Transverse colon (tissue), 4 donors: Measurements from ENCODE around the gene HSPH1. TPM values are rescaled to one million over a fixed set of nuclear protein-coding genes. Genes with fewer than 3 reads are reported as not detected.

Source experiments
- DNase-seq: peaks from one replicate; pipeline ENCODE4 v3.0.0-alpha.2; 2019
- H3K27ac ChIP-seq, 4 donors: fragments of 200-600 bp; sonication (generic); 2 replicates each; pipeline ENCODE4 v1.5.1; 2016 to 2018; ENCODE audit warnings: inconsistent platforms in 4 of 4
- H3K27me3 ChIP-seq: fragments of 200-600 bp; sonication (generic); 2 replicates; pipeline ENCODE4 v1.5.1; 2017; ENCODE audit warnings: inconsistent platforms
- H3K36me3 ChIP-seq, 4 donors: fragments of 200-600 bp; sonication (generic); 2 replicates each; pipeline ENCODE4 v1.5.1; 2017 to 2019; ENCODE audit warnings: inconsistent platforms in 4 of 4
- H3K4me1 ChIP-seq, 4 donors: fragments of 200-600 bp; sonication (generic); 2 replicates each; pipeline ENCODE4 v1.5.1; 2017 to 2020; ENCODE audit warnings: inconsistent platforms in 4 of 4
- H3K4me3 ChIP-seq, 4 donors: fragments of 200-600 bp; sonication (generic); 1 replicate in 1 of 4; 2 replicates in 3 of 4; pipeline versions ENCODE4 v1.5.1 to v1.6.1; 2017 to 2019; ENCODE audit warnings: inconsistent platforms in 4 of 4
- H3K9me3 ChIP-seq, 2 donors: fragments of 200-600 bp; sonication (generic); 2 replicates each; pipeline ENCODE4 v1.5.1; 2017 to 2019; ENCODE audit warnings: inconsistent platforms in 2 of 2
- CTCF ChIP-seq, 5 experiments: fragments of 200-600 bp in 3 of 5; fragments of 450-650 bp in 2 of 5; sonication (generic) in 3 of 5; IDR thresholded peaks; 1 replicate in 2 of 5; 2 replicates in 3 of 5; pipeline ENCODE4 v1.5.1; 2016 to 2017; ENCODE audit warnings: antibody characterized with exemption in 5 of 5, inconsistent platforms in 3 of 5, mild to moderate bottlenecking in 2 of 5, moderate library complexity in 1 of 5
- EP300 ChIP-seq: sonication (generic); formaldehyde crosslinking; IDR thresholded peaks from one replicate; pipeline ENCODE4 v1.6.1; 2017; ENCODE audit warnings: antibody characterized with exemption, low read depth
- POLR2A ChIP-seq: fragments of 450-650 bp; IDR thresholded peaks from one replicate; pipeline ENCODE4 v1.6.1; 2016; ENCODE audit warnings: antibody characterized with exemption, mild to moderate bottlenecking, moderate library complexity
- POLR2AphosphoS5 ChIP-seq, 3 donors: sonication (generic); formaldehyde crosslinking; IDR thresholded peaks; one replicate each; pipeline ENCODE4 v1.6.1; 2016; ENCODE audit warnings: antibody characterized with exemption in 3 of 3
- WGBS, 2 donors: methylation state at CpG; one replicate each; pipeline ENCODE4 v1.1.5; 2018; ENCODE audit warnings: low coverage in 1 of 2; 5-methylcytosine and 5-hydroxymethylcytosine counted together
- in situ Hi-C, 4 donors: fragments of 200-750 bp; cut with MboI; loops; one replicate each; pipeline versions ENCODE4 v1.15.0 to v1.15.1; 2017; ENCODE audit warnings: low sequenced_read_pairs in 3 of 4, low pct_ligation_motif_present in 1 of 4, low pct_unique_long_range_greater_than_20kb in 1 of 4
- intact Hi-C: fragments of 100-400 bp; cut with DNase I; formaldehyde crosslinking; loops from one replicate; pipeline ENCODE4 v1.15.1; 2023; ENCODE audit warnings: low total_unique reads
- total RNA-seq, 4 donors: library from RNA; depleted of rRNA; stranded (reverse); fragments of >200 nt; gene quantifications; one replicate each; pipeline ENCODE4 v1.1.0, GENCODE V29; 2016

The HSPH1 gene
- total RNA-seq, 4 donors from 2014 or later, result 16.1 to 58.3 (median 30.7) TPM

GRCh38 chr13:31094331-31095015 lies 67.2 kb downstream of the HSPH1 start:
- Histone ChIP-seq H3K36me3 (no peaks in the 10 kb centered on the region), H3K4me3 (no peak overlapping the region), H3K27me3 (peaks cover 3% of the 10 kb centered on the region), H3K4me1 (peaks cover 0 to 7% (median 0%) of the 10 kb centered on the region in 4 donors), H3K9me3 (no peaks in the 10 kb centered on the region), H3K27ac (no peak overlapping the region)
- in situ Hi-C loops, result no loop called here
- no peak for TF ChIP-seq POLR2A
- no peak for TF ChIP-seq EP300
- no peak for TF ChIP-seq POLR2AphosphoS5 (IDR thresholded peaks at IDR 0.05)
- TF ChIP-seq CTCF (IDR thresholded peaks at IDR 0.05), result no peak
- intact Hi-C loops, result no loop called here
- 82 to 84% methylated on average over 1 to 6 of the region's 6 CpGs for whole genome bisulfite sequencing, 2 donors
- no peak for DNase-seq

GRCh38 chr13:31093145-31093885 lies 68.4 kb downstream of the HSPH1 start:
- no peaks in the 10 kb centered on the region for H3K36me3 ChIP-seq
- intact Hi-C loops, result no loop called here
- 86 to 92% methylated on average over 8 to 9 of the region's 9 CpGs for WGBS, 2 donors
- H3K4me3 ChIP-seq, result no peak overlapping the region
- H3K27ac ChIP-seq, result no peak overlapping the region
- no peaks in the 10 kb centered on the region for H3K27me3 ChIP-seq
- in situ Hi-C loops, result no loop called here
- H3K9me3 ChIP-seq, result no peaks in the 10 kb centered on the region
- peaks cover 0 to 7% (median 0%) of the 10 kb centered on the region in 4 donors for H3K4me1 ChIP-seq
- DNase-seq, result no peak
- TF ChIP-seq POLR2AphosphoS5 (IDR thresholded peaks at IDR 0.05) (no peak), POLR2A (no peak), EP300 (no peak), CTCF (IDR thresholded peaks at IDR 0.05) (no peak)

GRCh38 chr13:31092646-31093045 lies 69.1 kb downstream of the HSPH1 start:
- TF ChIP-seq CTCF (IDR thresholded peaks at IDR 0.05), result no peak
- DNase-seq, result no peak
- Histone ChIP-seq H3K27me3 (no peaks in the 10 kb centered on the region), H3K4me3 (no peak overlapping the region), H3K36me3 (no peaks in the 10 kb centered on the region), H3K4me1 (peaks cover 0 to 7% (median 0%) of the 10 kb centered on the region in 4 donors), H3K9me3 (no peaks in the 10 kb centered on the region), H3K27ac (no peak overlapping the region)
- in situ Hi-C loops (no loop called here), intact Hi-C loops (no loop called here)
- WGBS, 2 donors, result 90% methylated on average over 5 of the region's 5 CpGs; no CpG with 5 or more reads in 1 of the 2 donors

- DNase-seq, result no peak
- H3K36me3 ChIP-seq, result no peaks in the 10 kb centered on the region
- TF ChIP-seq POLR2AphosphoS5 (IDR thresholded peaks at IDR 0.05) (no peak), CTCF (IDR thresholded peaks at IDR 0.05) (no peak), EP300 (no peak), POLR2A (no peak)
- H3K4me1 ChIP-seq, result peaks cover 0 to 2% (median 0%) of the 10 kb centered on the region in 4 donors
- WGBS, 2 donors, result 78% methylated on average over 16 of the region's 16 CpGs; no CpG with 5 or more reads in 1 of the 2 donors
- intact Hi-C loops, result no loop called here
- H3K9me3 ChIP-seq, result no peaks in the 10 kb centered on the region
- in situ Hi-C loops, result no loop called here
- H3K27me3 ChIP-seq, result no peaks in the 10 kb centered on the region
- H3K27ac ChIP-seq, result no peak overlapping the region
- no peak overlapping the region for H3K4me3 ChIP-seq
These were observed 70.6 kb downstream of the HSPH1 start for GRCh38 chr13:31090961-31091624.
